Measurements from ENCODE around the gene LRRC75A. TPM values are rescaled to one million over a fixed set of nuclear protein-coding genes. Genes with fewer than 3 reads are reported as not detected.

Gene LRRC75A
- total and polyA plus RNA-seq, 2 experiments from 2014 or later = 5.3 to 26.2 TPM

DNA sequence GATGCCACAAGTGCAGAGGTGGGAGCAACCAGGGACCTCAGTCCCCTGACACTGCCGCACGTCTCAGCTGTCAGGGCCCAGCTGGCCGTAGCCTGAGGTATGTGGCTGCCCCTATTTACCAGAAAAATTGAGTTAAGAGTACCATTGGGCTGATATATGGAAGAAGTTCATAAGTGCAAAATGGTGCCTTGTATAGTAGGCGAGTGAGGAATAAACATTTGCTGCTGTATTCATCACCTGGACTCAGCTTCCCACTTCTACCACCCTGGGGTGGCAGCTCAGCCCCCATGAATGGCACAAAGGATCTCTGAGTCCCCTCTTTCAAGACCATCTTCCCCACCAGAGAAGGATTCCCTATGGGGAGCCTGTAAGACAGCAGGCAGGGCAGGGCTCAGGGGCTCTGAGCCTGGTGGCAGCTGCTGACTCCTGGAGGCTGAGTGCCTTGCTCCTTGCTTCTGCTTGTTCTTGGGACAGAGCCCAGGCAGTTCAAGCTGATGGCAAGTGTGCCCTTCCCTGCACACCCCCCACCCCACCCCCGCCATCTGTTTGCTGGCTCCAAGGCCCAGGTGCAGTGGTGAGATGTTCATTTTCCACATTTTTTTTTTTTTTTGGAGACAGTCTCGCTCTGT is 47.6 kb downstream of the LRRC75A start (continued):
- TF ChIP-seq, protein P1, sequence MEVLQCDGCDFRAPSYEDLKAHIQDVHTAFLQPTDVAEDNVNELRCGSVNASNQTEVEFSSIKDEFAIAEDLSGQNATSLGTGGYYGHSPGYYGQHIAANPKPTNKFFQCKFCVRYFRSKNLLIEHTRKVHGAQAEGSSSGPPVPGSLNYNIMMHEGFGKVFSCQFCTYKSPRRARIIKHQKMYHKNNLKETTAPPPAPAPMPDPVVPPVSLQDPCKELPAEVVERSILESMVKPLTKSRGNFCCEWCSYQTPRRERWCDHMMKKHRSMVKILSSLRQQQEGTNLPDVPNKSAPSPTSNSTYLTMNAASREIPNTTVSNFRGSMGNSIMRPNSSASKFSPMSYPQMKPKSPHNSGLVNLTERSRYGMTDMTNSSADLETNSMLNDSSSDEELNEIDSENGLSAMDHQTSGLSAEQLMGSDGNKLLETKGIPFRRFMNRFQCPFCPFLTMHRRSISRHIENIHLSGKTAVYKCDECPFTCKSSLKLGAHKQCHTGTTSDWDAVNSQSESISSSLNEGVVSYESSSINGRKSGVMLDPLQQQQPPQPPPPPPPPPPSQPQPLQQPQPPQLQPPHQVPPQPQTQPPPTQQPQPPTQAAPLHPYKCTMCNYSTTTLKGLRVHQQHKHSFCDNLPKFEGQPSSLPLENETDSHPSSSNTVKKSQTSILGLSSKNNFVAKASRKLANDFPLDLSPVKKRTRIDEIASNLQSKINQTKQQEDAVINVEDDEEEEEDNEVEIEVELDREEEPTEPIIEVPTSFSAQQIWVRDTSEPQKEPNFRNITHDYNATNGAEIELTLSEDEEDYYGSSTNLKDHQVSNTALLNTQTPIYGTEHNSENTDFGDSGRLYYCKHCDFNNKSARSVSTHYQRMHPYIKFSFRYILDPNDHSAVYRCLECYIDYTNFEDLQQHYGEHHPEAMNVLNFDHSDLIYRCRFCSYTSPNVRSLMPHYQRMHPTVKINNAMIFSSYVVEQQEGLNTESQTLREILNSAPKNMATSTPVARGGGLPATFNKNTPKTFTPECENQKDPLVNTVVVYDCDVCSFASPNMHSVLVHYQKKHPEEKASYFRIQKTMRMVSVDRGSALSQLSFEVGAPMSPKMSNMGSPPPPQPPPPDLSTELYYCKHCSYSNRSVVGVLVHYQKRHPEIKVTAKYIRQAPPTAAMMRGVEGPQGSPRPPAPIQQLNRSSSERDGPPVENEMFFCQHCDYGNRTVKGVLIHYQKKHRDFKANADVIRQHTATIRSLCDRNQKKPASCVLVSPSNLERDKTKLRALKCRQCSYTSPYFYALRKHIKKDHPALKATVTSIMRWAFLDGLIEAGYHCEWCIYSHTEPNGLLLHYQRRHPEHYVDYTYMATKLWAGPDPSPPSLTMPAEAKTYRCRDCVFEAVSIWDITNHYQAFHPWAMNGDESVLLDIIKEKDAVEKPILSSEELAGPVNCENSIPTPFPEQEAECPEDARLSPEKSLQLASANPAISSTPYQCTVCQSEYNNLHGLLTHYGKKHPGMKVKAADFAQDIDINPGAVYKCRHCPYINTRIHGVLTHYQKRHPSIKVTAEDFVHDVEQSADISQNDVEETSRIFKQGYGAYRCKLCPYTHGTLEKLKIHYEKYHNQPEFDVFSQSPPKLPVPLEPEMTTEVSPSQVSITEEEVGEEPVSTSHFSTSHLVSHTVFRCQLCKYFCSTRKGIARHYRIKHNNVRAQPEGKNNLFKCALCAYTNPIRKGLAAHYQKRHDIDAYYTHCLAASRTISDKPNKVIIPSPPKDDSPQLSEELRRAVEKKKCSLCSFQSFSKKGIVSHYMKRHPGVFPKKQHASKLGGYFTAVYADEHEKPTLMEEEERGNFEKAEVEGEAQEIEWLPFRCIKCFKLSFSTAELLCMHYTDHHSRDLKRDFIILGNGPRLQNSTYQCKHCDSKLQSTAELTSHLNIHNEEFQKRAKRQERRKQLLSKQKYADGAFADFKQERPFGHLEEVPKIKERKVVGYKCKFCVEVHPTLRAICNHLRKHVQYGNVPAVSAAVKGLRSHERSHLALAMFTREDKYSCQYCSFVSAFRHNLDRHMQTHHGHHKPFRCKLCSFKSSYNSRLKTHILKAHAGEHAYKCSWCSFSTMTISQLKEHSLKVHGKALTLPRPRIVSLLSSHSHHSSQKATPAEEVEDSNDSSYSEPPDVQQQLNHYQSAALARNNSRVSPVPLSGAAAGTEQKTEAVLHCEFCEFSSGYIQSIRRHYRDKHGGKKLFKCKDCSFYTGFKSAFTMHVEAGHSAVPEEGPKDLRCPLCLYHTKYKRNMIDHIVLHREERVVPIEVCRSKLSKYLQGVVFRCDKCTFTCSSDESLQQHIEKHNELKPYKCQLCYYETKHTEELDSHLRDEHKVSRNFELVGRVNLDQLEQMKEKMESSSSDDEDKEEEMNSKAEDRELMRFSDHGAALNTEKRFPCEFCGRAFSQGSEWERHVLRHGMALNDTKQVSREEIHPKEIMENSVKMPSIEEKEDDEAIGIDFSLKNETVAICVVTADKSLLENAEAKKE (CRISPR knock-in tag; IDR thresholded peaks at IDR 0.05) = no peak

DNA sequence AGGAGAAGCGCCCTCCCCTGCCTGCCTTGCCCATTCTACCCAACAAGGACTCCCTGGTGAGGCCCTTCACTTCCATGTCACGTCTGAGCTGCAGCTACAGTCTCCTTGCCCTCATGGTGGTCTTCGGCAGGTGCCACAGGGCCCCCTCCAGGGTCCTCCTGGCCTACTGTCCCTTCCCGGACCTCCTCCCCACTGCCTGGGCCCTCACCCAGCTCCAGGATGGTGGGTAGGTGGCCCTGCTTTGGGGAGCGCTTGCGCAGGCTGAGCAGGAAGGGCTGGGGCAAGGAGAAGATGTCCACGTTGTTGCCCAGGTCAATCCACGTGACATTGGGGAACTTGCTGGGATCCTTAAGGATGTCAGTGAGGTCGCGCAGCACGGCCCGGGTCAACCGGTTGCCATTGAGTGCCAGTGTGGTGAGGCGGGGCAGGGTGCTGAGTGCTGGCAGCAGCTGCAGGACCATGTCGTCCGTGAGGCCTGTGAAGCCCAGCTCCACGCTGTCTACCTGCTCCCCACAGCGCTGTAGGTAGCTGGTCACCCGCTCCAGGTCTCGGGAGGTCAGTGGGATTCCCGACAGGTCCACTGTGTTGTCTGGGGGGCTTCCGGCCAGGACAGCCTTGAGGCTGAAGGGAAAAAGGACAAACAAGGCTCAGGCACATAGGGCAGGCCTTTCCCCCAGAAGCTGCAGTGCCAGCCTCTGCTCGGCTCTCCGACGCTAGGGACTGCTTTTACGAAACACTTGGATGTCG is 48.3 kb downstream of the LRRC75A start:
- H3K27ac Mint-ChIP-seq = peak overlapping the region; percentile 88
- peak; percentile 17 for ATAC-seq
- H4K20me1 ChIP-seq (replicated peaks; ENCODE audit: insufficient read depth) = peaks cover 43% of the 10 kb centered on the region
- no peak overlapping the region for H3K4me2 ChIP-seq
- H3K36me3 ChIP-seq (ENCODE audit: insufficient read depth) = peaks cover 33% of the 10 kb centered on the region
- no peak overlapping the region for H2AFZ ChIP-seq
- peaks cover 22% of the 10 kb centered on the region for H3K79me2 ChIP-seq (replicated peaks; ENCODE audit: insufficient read depth)
- H3K4me1 Mint-ChIP-seq = peaks cover 47% of the 10 kb centered on the region
- H3K4me1 ChIP-seq (ENCODE audit: insufficient read depth) = peaks cover 35% of the 10 kb centered on the region
- H3K27me3 Mint-ChIP-seq (ENCODE audit: insufficient read depth, low read depth, poor library complexity) = peaks cover 61% of the 10 kb centered on the region
- peaks cover 85% of the 10 kb centered on the region for H3K36me3 Mint-ChIP-seq (ENCODE audit: low read depth)
- H3K9me2 ChIP-seq (ENCODE audit: insufficient read depth) = no peaks in the 10 kb centered on the region
- no peak for DNase-seq (ENCODE audit: low spot score)
- H3K4me3 Mint-ChIP-seq = no peak overlapping the region
- peaks cover 73% of the 10 kb centered on the region for H3F3A ChIP-seq (replicated peaks; ENCODE audit: low read depth)
- H3K4me3 ChIP-seq = no peak overlapping the region
- peaks cover 8% of the 10 kb centered on the region; the same call in 2 of the 3 replicates for H3K9me3 Mint-ChIP-seq
- TF ChIP-seq, protein P1 (CRISPR knock-in tag; IDR thresholded peaks at IDR 0.05) = no peak
- peak; percentile 70 for TF ChIP-seq POLR2AphosphoS5 (IDR thresholded peaks at IDR 0.05; ENCODE audit: low read depth)
- no peaks in the 10 kb centered on the region for H3K27me3 ChIP-seq (ENCODE audit: insufficient read depth)
- H3K27ac ChIP-seq (ENCODE audit: low read depth) = peak overlapping the region; percentile 96; the same call in 1 of the 2 replicates
